Esophagus muscularis mucosa (tissue), 3 donors: ENCODE results near the gene CSTF1.

Experiments used
- POLR2A ChIP-seq: fragments of 450-650 bp; IDR thresholded peaks from one replicate; pipeline ENCODE4 v1.6.1; 2017; ENCODE audit warnings: antibody characterized with exemption, moderate library complexity, mild to moderate bottlenecking, low read depth
- TF ChIP-seq, protein P1 (sequence below), 3 experiments: fragments of 200-600 bp in 2 of 3; fragments of 450-650 bp in 1 of 3; sonication (generic) in 2 of 3; IDR thresholded peaks; one replicate each; pipeline ENCODE4 v1.5.1; 2017 to 2019; ENCODE audit warnings: antibody characterized with exemption in 3 of 3, mild to moderate bottlenecking in 2 of 3, moderate library complexity in 1 of 3

- TF ChIP-seq, protein P1, sequence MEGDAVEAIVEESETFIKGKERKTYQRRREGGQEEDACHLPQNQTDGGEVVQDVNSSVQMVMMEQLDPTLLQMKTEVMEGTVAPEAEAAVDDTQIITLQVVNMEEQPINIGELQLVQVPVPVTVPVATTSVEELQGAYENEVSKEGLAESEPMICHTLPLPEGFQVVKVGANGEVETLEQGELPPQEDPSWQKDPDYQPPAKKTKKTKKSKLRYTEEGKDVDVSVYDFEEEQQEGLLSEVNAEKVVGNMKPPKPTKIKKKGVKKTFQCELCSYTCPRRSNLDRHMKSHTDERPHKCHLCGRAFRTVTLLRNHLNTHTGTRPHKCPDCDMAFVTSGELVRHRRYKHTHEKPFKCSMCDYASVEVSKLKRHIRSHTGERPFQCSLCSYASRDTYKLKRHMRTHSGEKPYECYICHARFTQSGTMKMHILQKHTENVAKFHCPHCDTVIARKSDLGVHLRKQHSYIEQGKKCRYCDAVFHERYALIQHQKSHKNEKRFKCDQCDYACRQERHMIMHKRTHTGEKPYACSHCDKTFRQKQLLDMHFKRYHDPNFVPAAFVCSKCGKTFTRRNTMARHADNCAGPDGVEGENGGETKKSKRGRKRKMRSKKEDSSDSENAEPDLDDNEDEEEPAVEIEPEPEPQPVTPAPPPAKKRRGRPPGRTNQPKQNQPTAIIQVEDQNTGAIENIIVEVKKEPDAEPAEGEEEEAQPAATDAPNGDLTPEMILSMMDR (IDR thresholded peaks at IDR 0.05), result no peak
- TF ChIP-seq POLR2A, result no peak
These were observed 29.8 kb downstream of the CSTF1 start for GRCh38 chr20:56422076-56422823.
